Endometrium (tissue), 2 donors: ENCODE measurements around the gene OR1L4.

Experiments used
- FAIRE-seq: peaks from 2 replicates; lab custom pipeline; 2012; peaks lifted over from hg19 to GRCh38; lab: Jason Lieb, UNC
- donor health status: control.
- donor health status: control.

The OR1L4 gene, protein sequence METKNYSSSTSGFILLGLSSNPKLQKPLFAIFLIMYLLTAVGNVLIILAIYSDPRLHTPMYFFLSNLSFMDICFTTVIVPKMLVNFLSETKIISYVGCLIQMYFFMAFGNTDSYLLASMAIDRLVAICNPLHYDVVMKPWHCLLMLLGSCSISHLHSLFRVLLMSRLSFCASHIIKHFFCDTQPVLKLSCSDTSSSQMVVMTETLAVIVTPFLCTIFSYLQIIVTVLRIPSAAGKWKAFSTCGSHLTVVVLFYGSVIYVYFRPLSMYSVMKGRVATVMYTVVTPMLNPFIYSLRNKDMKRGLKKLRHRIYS

DNA sequence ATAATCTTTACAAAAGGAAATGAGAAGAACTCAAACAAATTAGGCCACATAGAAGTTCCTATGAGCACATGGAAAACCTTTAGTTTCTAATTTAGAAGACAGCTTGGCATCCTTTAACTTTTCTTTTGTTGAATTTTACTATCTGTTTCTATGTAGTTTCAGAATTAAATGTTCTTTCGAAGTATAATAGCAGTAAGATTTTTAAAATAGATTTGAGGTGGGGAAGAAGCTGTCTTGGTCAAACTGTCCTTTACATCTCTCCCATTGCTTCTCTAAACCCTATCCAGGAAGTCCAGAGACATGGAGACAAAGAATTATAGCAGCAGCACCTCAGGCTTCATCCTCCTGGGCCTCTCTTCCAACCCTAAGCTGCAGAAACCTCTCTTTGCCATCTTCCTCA lies at the start of gene OR1L4:
OR1L4 (plus strand) TSS at position 301 of the 400 bp plus-strand sequence; CDS start at position 301, 0 bp downstream.
- FAIRE-seq: no peak

DNA sequence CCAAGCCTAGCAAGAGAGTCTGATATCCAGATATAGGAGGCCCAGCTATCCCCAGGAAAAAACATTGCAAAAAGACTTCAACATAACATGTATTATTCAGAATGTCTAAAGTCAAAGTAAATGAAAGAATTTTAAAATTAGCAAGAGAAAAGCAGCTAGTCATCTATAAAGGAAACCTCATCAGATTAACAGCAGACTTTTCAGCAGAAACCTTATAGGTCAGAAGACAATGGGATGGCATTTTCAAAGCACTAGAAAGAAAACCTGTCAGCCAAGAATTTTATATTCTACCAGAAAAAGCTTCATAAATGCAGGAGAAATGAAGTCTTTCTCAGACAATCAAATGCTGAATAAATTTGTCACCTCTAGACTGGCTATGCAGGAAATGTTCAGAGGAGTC lies 38.9 kb upstream of the OR1L4 start:
- FAIRE-seq: no peak

DNA sequence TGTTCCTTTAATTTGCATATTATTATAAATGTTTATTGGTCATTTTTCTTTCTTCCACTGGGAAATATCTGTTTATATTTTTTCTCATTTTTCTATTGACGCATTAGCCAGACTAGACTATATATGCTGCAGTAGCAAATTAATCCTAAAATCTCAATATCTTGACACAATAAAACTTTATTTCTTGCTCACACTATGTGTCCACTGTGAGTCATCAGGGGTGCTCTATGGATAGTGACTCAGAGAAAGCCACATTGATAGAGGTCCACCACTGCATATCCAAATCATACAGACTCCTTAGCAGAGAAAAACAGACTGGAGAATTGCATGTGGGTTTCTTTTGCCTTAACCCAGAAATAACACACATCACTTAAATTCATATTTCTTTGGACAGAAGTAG lies 28.1 kb upstream of the OR1L4 start:
- FAIRE-seq: no peak

DNA sequence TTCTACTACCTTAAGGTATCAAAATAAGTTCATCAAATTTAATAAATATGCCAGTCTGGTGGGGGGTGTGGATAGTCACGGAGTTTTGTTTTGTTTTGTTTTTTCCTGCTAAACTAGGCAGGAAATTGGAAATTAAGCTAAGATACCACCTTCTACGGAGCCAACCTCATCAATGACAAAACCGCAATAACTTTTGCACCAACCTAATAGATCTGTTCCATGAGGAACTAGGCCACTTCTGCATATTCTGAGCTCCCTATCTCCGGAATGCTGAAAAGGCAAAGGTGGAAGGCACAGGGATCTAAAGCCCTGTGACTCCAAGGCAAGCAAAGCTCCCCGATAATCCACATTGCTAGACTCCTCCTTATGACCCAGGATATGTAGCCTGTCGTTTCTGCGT lies 5.8 kb upstream of the OR1L4 start:
- FAIRE-seq: no peak

DNA sequence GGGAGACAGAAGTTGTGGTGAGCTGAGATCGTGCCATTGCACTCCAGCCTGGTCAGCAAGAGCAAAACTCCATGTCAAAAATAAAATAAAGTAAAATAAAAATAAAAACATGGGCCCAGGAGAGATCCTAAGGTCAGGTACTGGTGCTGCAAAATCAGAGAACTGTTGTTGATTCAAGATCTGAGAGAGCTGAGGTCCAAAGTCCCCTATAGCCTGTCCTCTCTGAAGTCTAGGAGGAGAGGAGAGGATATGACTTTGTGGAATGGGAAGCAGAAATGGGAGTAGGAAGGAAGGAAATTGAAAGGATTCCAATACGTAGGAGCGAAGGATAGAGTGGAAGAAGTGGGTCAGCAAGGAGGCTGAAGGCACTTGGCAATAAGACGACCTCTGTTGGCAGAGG lies 4.6 kb upstream of the OR1L4 start:
- no peak for FAIRE-seq

DNA sequence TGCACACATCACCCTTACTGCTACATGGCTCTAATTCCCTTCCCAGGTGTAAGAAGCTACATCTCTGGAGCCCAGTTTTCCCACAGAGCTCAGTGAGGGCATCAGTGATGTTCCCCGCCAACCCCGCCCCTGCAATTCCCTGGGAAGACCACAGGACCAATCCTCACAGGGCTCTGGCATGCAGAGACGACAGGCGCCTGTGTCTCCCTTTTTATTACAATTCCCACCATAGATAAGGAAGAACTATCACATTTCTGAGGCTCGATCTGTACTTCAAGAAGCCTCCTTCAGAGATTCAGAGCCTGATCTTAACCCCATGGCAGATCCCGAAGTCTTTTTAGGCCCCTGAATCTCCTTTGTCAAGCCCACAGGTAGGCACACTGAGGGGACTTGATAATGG lies 18.2 kb downstream of the OR1L4 start, which contains the start of gene OR1L6:
OR1L6 (plus strand) TSS at position 301 of the 400 bp plus-strand sequence. CDS start 7,545 bp downstream, outside the sequence.
- no peak for FAIRE-seq

DNA sequence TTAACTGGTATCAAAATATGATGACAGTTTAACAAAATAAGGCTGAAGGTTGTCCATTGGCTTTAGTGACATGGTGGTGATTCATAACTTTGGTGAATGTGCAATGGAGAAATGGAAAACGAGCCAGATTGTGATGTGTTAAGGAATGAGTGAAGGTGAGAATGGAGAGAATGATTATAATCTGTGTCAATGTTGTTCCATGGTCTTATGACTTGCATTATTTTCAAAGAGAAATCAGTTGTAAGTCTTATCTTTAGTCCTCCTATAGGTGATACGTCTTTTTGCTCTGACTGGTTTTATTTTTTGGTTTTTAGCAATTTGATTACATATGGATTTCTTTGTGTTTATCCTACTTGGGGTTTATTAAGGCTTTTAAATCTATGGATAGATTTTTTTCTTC lies 31.0 kb downstream of the OR1L4 start:
- no peak for FAIRE-seq

DNA sequence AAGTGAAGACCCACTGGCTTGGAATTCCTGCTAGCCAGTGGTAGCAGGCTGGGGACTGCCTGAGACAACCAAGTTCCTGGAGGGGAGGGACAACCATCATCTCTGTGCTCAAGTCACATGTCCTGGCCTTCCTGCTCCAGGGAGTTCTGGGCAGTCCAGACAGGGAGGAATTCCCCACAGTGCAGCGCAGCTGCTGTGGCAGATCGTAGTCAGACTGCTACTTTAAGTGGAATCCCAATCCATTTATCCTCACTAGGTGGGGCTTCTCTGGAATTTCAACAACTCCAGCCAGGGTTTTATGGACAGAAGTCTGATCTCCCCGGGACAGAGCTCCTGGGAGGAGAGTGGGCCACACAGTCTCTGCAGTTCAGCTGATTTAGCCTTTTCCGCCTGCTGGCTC lies 44.0 kb downstream of the OR1L4 start:
- FAIRE-seq: no peak
